ENCODE results near the gene ACTL10. TPM values are rescaled to one million over a fixed set of nuclear protein-coding genes. Genes with fewer than 3 reads are reported as not detected.
A peak's percentile ranks its signal among the peaks of the same experiment; 100 is the strongest.

ACTL10 gene
- total RNA-seq, 1 donor from 2014 or later = 1.1 TPM

GRCh38 chr20:33671573-33672288 is 5.0 kb downstream of the ACTL10 start:
- DNase-seq (ENCODE audit: low read depth) (no peak), FAIRE-seq (no peak)
- H3K4me2 ChIP-seq (ENCODE audit: low read length) = peak overlapping the region; percentile 99
- no peaks in the 10 kb centered on the region for H3K27me3 ChIP-seq (ENCODE audit: insufficient read depth, low read length)
- no peak overlapping the region for H3K4me3 ChIP-seq (ENCODE audit: insufficient read depth, low read depth, low read length)
- Mint-ChIP-seq H3K4me1 (ENCODE audit: low read depth, unreplicated experiment) (peaks cover 8% of the 10 kb centered on the region), H3K27ac (ENCODE audit: unreplicated experiment) (no peak overlapping the region), H3K36me3 (ENCODE audit: low read depth, unreplicated experiment) (peaks cover 23% of the 10 kb centered on the region), H3K27me3 (ENCODE audit: low read depth, unreplicated experiment) (peaks cover 2% of the 10 kb centered on the region), H3K9me3 (ENCODE audit: unreplicated experiment) (no peaks in the 10 kb centered on the region), H3K4me3 (ENCODE audit: unreplicated experiment) (no peak overlapping the region)
- H3K9me3 ChIP-seq (ENCODE audit: insufficient read depth, low read depth, low read length) = no peaks in the 10 kb centered on the region
- peaks cover 2% of the 10 kb centered on the region for H3K79me2 ChIP-seq (ENCODE audit: insufficient read depth, low read length)
- no peaks in the 10 kb centered on the region for H3K36me3 ChIP-seq (ENCODE audit: insufficient read depth, low read length)
- peaks cover 50% of the 10 kb centered on the region for H4K20me1 ChIP-seq (ENCODE audit: insufficient read depth, low read length)
- H2AFZ ChIP-seq (ENCODE audit: low read depth, low read length) = no peak overlapping the region
- TF ChIP-seq EZH2 (IDR thresholded peaks at IDR 0.05; ENCODE audit: insufficient read depth, low read length) (no peak), CTCF (IDR thresholded peaks at IDR 0.05; ENCODE audit: insufficient read depth, low read depth, low read length) (no peak)
- H3K27ac ChIP-seq (ENCODE audit: low read depth, low read length) = no peak overlapping the region
- H3K9ac ChIP-seq (ENCODE audit: low read length) = no peak overlapping the region
- H3K4me1 ChIP-seq (ENCODE audit: insufficient read depth, low read length) = peaks cover 51% of the 10 kb centered on the region

GRCh38 chr20:33672426-33673113 is 5.8 kb downstream of the ACTL10 start:
- Histone ChIP-seq H3K9me3 (ENCODE audit: insufficient read depth, low read depth, low read length) (no peaks in the 10 kb centered on the region), H3K27me3 (ENCODE audit: insufficient read depth, low read length) (no peaks in the 10 kb centered on the region), H3K4me3 (ENCODE audit: insufficient read depth, low read depth, low read length) (peak overlapping the region; percentile 75), H3K27ac (ENCODE audit: low read depth, low read length) (no peak overlapping the region), H3K4me1 (ENCODE audit: insufficient read depth, low read length) (peaks cover 47% of the 10 kb centered on the region), H3K79me2 (ENCODE audit: insufficient read depth, low read length) (peaks cover 2% of the 10 kb centered on the region), H3K36me3 (ENCODE audit: insufficient read depth, low read length) (no peaks in the 10 kb centered on the region), H3K4me2 (ENCODE audit: low read length) (peak overlapping the region; percentile 99), H3K9ac (ENCODE audit: low read length) (peak overlapping the region; percentile 83), H2AFZ (ENCODE audit: low read depth, low read length) (no peak overlapping the region), H4K20me1 (ENCODE audit: insufficient read depth, low read length) (peaks cover 50% of the 10 kb centered on the region)
- no peak for FAIRE-seq
- Mint-ChIP-seq H3K9me3 (ENCODE audit: unreplicated experiment) (no peaks in the 10 kb centered on the region), H3K27me3 (ENCODE audit: low read depth, unreplicated experiment) (peaks cover 2% of the 10 kb centered on the region), H3K4me1 (ENCODE audit: low read depth, unreplicated experiment) (peaks cover 8% of the 10 kb centered on the region), H3K4me3 (ENCODE audit: unreplicated experiment) (peak overlapping the region; percentile 93), H3K36me3 (ENCODE audit: low read depth, unreplicated experiment) (peaks cover 25% of the 10 kb centered on the region), H3K27ac (ENCODE audit: unreplicated experiment) (peak overlapping the region; percentile 44)
- TF ChIP-seq CTCF (IDR thresholded peaks at IDR 0.05; ENCODE audit: insufficient read depth, low read depth, low read length) = no peak
- no peak for TF ChIP-seq EZH2 (IDR thresholded peaks at IDR 0.05; ENCODE audit: insufficient read depth, low read length)
- no peak for DNase-seq (ENCODE audit: low read depth)

GRCh38 chr20:33673114-33673409 is 6.3 kb downstream of the ACTL10 start:
- H3K4me1 Mint-ChIP-seq (ENCODE audit: low read depth, unreplicated experiment) = peaks cover 8% of the 10 kb centered on the region
- DNase-seq (ENCODE audit: low read depth) = no peak
- Histone ChIP-seq H3K4me2 (ENCODE audit: low read length) (peak overlapping the region; percentile 99), H3K27ac (ENCODE audit: low read depth, low read length) (no peak overlapping the region), H3K4me1 (ENCODE audit: insufficient read depth, low read length) (peaks cover 42% of the 10 kb centered on the region), H4K20me1 (ENCODE audit: insufficient read depth, low read length) (peaks cover 49% of the 10 kb centered on the region), H3K9me3 (ENCODE audit: insufficient read depth, low read depth, low read length) (no peaks in the 10 kb centered on the region), H3K4me3 (ENCODE audit: insufficient read depth, low read depth, low read length) (peak overlapping the region; percentile 75), H3K27me3 (ENCODE audit: insufficient read depth, low read length) (no peaks in the 10 kb centered on the region), H2AFZ (ENCODE audit: low read depth, low read length) (no peak overlapping the region), H3K36me3 (ENCODE audit: insufficient read depth, low read length) (no peaks in the 10 kb centered on the region), H3K79me2 (ENCODE audit: insufficient read depth, low read length) (peaks cover 2% of the 10 kb centered on the region), H3K9ac (ENCODE audit: low read length) (peak overlapping the region; percentile 83)
- TF ChIP-seq CTCF (IDR thresholded peaks at IDR 0.05; ENCODE audit: insufficient read depth, low read depth, low read length) (no peak), EZH2 (IDR thresholded peaks at IDR 0.05; ENCODE audit: insufficient read depth, low read length) (no peak)
- peak overlapping the region; percentile 44 for H3K27ac Mint-ChIP-seq (ENCODE audit: unreplicated experiment)
- no peak for FAIRE-seq
- peaks cover 2% of the 10 kb centered on the region for H3K27me3 Mint-ChIP-seq (ENCODE audit: low read depth, unreplicated experiment)
- H3K9me3 Mint-ChIP-seq (ENCODE audit: unreplicated experiment) = no peaks in the 10 kb centered on the region
- peak overlapping the region; percentile 93 for H3K4me3 Mint-ChIP-seq (ENCODE audit: unreplicated experiment)
- peaks cover 26% of the 10 kb centered on the region for H3K36me3 Mint-ChIP-seq (ENCODE audit: low read depth, unreplicated experiment)

Data from astrocyte (in vitro differentiated cells and primary cell).